Measurements from ENCODE around the gene NAB1. TPM values are rescaled to one million over a fixed set of nuclear protein-coding genes. Genes with fewer than 3 reads are reported as not detected.

NAB1 gene
- total and polyA plus RNA-seq, 2 donors (not counting 3 experiments of a cell fraction or from before 2014, with no cell fraction given) = 7.5 to 36.1 TPM

- no peak overlapping the region for H3K9ac ChIP-seq (replicated peaks; ENCODE audit: extremely low read depth, insufficient read depth, low read length)
- intact Hi-C loops (cut with micrococcal nuclease) = no loop called here
Observed at GRCh38 chr2:190641469-190641868, 7.4 kb upstream of the NAB1 start.

More at GRCh38 chr2:190641469-190641868, 7.4 kb upstream of the NAB1 start:
- Histone ChIP-seq H4K20me1 (replicated peaks; ENCODE audit: control insufficient read depth, extremely low read depth, insufficient read depth, low read length) (no peaks in the 10 kb centered on the region), H3K4me3 (replicated peaks in 1 of 3; ENCODE audit: insufficient read depth in 1 of 3, low read depth in 1 of 3, low read length in 3 of 3) (no peak overlapping the region), H3K9me1 (replicated peaks; ENCODE audit: control insufficient read depth, extremely low read depth, insufficient read depth, low read length) (no peaks in the 10 kb centered on the region), H3K79me2 (ENCODE audit: control insufficient read depth, insufficient read depth, low read length) (no peaks in the 10 kb centered on the region), H2AFZ (ENCODE audit: low read depth, low read length) (no peak overlapping the region), H3K27ac (ENCODE audit: insufficient read depth, low read depth, low read length) (no peak overlapping the region), H3K36me3 (ENCODE audit: control insufficient read depth in 2 of 2, extremely low read depth in 1 of 2, insufficient read depth in 2 of 2, low read length in 2 of 2) (no peaks in the 10 kb centered on the region), H3K4me2 (ENCODE audit: insufficient read depth, low read length) (no peak overlapping the region), H3K27me3 (ENCODE audit: control insufficient read depth in 2 of 2, insufficient read depth in 2 of 2, low read length in 2 of 2) (no peaks in the 10 kb centered on the region), H3K9me3 (replicated peaks; ENCODE audit: control insufficient read depth, insufficient read depth, low read length) (no peaks in the 10 kb centered on the region), H3K4me1 (ENCODE audit: control insufficient read depth, extremely low read depth, insufficient read depth, low read length) (peaks cover 7% of the 10 kb centered on the region)
- TF ChIP-seq POLR2AphosphoS5 (IDR thresholded peaks at IDR 0.05; ENCODE audit: insufficient read depth, low read depth, low read length) (no peak), FOS (IDR thresholded peaks at IDR 0.05; ENCODE audit: borderline replicate concordance, insufficient read depth, low read length) (no peak), MYC (IDR thresholded peaks at IDR 0.05; ENCODE audit: low read depth, low read length) (no peak), GATA2 (IDR thresholded peaks at IDR 0.05; ENCODE audit: insufficient read depth, insufficient read length, low read depth, low read length) (no peak), EZH2 (IDR thresholded peaks at IDR 0.05; ENCODE audit: borderline replicate concordance, low read depth, low read length, severe bottlenecking) (no peak), POLR2A (IDR thresholded peaks at IDR 0.05; ENCODE audit: low read depth, low read length) (no peak), MAX (IDR thresholded peaks at IDR 0.05; ENCODE audit: insufficient read depth, insufficient read length) (no peak), CTCF (IDR thresholded peaks at IDR 0.05; ENCODE audit: extremely low read depth in 1 of 2, insufficient read depth in 1 of 2, low read depth in 1 of 2, low read length in 2 of 2) (no peak), JUN (IDR thresholded peaks at IDR 0.05; ENCODE audit: borderline replicate concordance, insufficient read depth, insufficient read length, low read depth) (no peak)
- DNase-seq (ENCODE audit: low read depth, low spot score) = no peak
- POLR2A ChIA-PET = no interaction called here
- no peak for FAIRE-seq
- CTCF ChIA-PET = no interaction called here
- dilution Hi-C loops (cut with MboI; ENCODE audit: extremely low pct_ligation_motif_present, low sequenced_read_pairs) = no loop called here
- BruUV-seq (replicated peaks) = no TSS peak

Measured in endothelial cell of umbilical vein (primary cell).